GM12874 (cell line): ENCODE results near the gene CNTNAP1.

Experiments used
- CTCF ChIP-seq: IDR thresholded peaks from 2 replicates; pipeline ENCODE4 v1.5.1; 2011; ENCODE audit warnings: low read depth, mild to moderate bottlenecking, control low read depth, low read length, moderate library complexity; ENCODE audit not compliant: insufficient read depth

CNTNAP1 gene

GRCh38 chr17:42653179-42654124 is 28.9 kb upstream of the CNTNAP1 start:
- no peak for TF ChIP-seq CTCF

GRCh38 chr17:42655528-42655927 is 26.8 kb upstream of the CNTNAP1 start:
- no peak for TF ChIP-seq CTCF

GRCh38 chr17:42657824-42658588 is 24.3 kb upstream of the CNTNAP1 start:
- no peak for TF ChIP-seq CTCF

GRCh38 chr17:42659079-42659931 is 23.0 kb upstream of the CNTNAP1 start, which contains the start of gene TUBG2:
TSS of gene TUBG2 (plus strand) at chr17:42659284. CDS start at chr17:42659504, 220 bp downstream.
- no peak for TF ChIP-seq CTCF

GRCh38 chr17:42660692-42661345 is 21.5 kb upstream of the CNTNAP1 start:
- no peak for TF ChIP-seq CTCF

GRCh38 chr17:42665581-42666001 is 16.7 kb upstream of the CNTNAP1 start:
- TF ChIP-seq CTCF: no peak
